ENCODE data around the gene BAZ1A.

DNA sequence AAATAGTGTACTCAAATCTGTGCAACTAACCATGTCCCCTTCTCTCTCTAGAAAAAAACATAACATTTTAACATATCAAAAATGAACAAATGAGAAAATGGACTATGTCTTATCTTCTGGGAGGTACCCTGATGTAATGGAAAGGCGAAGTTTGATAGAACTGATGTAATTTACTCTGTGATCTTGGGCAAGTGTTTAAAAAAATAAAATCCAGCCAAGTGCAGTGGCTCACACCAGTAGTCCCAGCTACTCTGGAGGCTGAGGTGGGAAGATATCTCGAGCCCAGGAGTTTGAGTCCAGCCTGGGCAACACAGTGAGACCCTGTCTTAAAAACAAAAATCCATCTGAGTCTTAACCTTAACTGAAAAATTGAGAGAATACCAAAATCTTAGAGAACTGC, 124.9 kb downstream of the BAZ1A start:
- TF ChIP-seq EZH2 (IDR thresholded peaks at IDR 0.05; ENCODE audit: insufficient read depth, poor library complexity, severe bottlenecking) (no peak), EZH2phosphoT487 (IDR thresholded peaks at IDR 0.05; ENCODE audit: insufficient read depth, low read depth) (no peak)
